K562 (cell line): ENCODE data around the gene LAPTM5. TPM values are rescaled to one million over a fixed set of nuclear protein-coding genes. Genes with fewer than 3 reads are reported as not detected.

ENCODE experiments used
- BRCA1 ChIP-seq, 2 experiments: fragments of 450-650 bp in 1 of 2; sonication (generic) in 1 of 2; formaldehyde crosslinking in 1 of 2; IDR thresholded peaks; 2 replicates each; pipeline versions ENCODE4 v1.5.0 to v1.6.1; 2017 to 2020; ENCODE audit warnings: mild to moderate bottlenecking in 1 of 2, missing genetic modification reagents in 1 of 2
- BRD4 ChIP-seq: fragments of 200-600 bp; sonication (generic); IDR thresholded peaks from 2 replicates; pipeline ENCODE4 v1.6.1; 2017; ENCODE audit warnings: inconsistent platforms
- CC2D1A ChIP-seq: fragments of 450-650 bp; IDR thresholded peaks from 2 replicates; pipeline ENCODE4 v1.6.1; 2017; ENCODE audit warnings: mild to moderate bottlenecking
- COPS2 ChIP-seq: fragments of 450-650 bp; conservative IDR thresholded peaks from 2 replicates; pipeline ENCODE4 v1.6.1; 2016; ENCODE audit warnings: mild to moderate bottlenecking, moderate library complexity
- CREM ChIP-seq: IDR thresholded peaks from 2 replicates; pipeline ENCODE4 v1.6.1; 2014; ENCODE audit warnings: antibody characterized with exemption, low read depth
- GABPB2 ChIP-seq: fragments of 250-450 bp; sonication (Bioruptor Pico); conservative IDR thresholded peaks from 2 replicates; pipeline ENCODE4 v1.5.1; 2021; ENCODE audit warnings: mild to moderate bottlenecking
- MLLT1 ChIP-seq, 2 experiments: fragments of 450-650 bp; IDR thresholded peaks; 2 replicates each; pipeline ENCODE4 v1.6.1; 2016
- SRSF1 ChIP-seq: fragments of 200-400 bp; formaldehyde crosslinking; IDR thresholded peaks from 2 replicates; pipeline ENCODE4 v1.6.1; 2017; ENCODE audit warnings: mild to moderate bottlenecking, low read depth, low read length, moderate library complexity
- YY1 ChIP-seq, 3 experiments: IDR thresholded peaks; 2 replicates each; pipeline ENCODE4 v1.6.1; 2011; ENCODE audit warnings: low read length in 2 of 3, mild to moderate bottlenecking in 2 of 3, moderate library complexity in 2 of 3, borderline replicate concordance in 1 of 3, control low read depth in 1 of 3, low read depth in 1 of 3; ENCODE audit not compliant: insufficient read depth in 3 of 3, insufficient replicate concordance in 2 of 3, control insufficient read depth in 1 of 3, insufficient read length in 1 of 3; ENCODE audit errors: extremely low read depth in 1 of 3
- ZFP1 ChIP-seq: fragments of 450-650 bp; formaldehyde crosslinking; IDR thresholded peaks from 2 replicates; pipeline ENCODE4 v1.4.0; 2020; ENCODE audit warnings: mild to moderate bottlenecking, mixed read lengths
- ZNF699 ChIP-seq: fragments of 250-450 bp; sonication (Bioruptor Pico); IDR thresholded peaks from 2 replicates; pipeline ENCODE4 v1.8.0; 2021; ENCODE audit warnings: mild to moderate bottlenecking, moderate library complexity; ENCODE audit not compliant: insufficient replicate concordance
- polyA plus RNA-seq, 8 experiments: library from polyadenylated mRNA; depleted of rRNA in 4 of 8; stranded (reverse) in 5 of 8; unstranded in 3 of 8; fragments of >200 nt; fragmentation: Nextera tagmentation in 2 of 8; fragmentation: Illumina TruSeq in 1 of 8; extraction: Ambion mirVana in 2 of 8; extraction: Trizol in 1 of 8; gene quantifications; 2 replicates each; pipeline versions ENCODE4 v1.2.1 to v1.2.3, GENCODE V29; 2011 to 2014; ENCODE audit warnings: inconsistent platforms in 1 of 8, missing spikeins in 1 of 8
- total RNA-seq, 7 experiments: library from RNA; depleted of rRNA in 6 of 7; stranded (reverse); fragments of >200 nt in 6 of 7; fragmentation: Illumina TruSeq in 2 of 7; extraction: Trizol in 2 of 7; gene quantifications; 2 replicates each; pipeline versions ENCODE4 v1.2.1 to v1.2.3, GENCODE V29; 2011 to 2021; ENCODE audit warnings: low replicate concordance in 1 of 7
- TF ChIP-seq, protein P1 (sequence below): IDR thresholded peaks from 3 replicates; pipeline ENCODE4 v1.6.1; 2011; ENCODE audit warnings: borderline replicate concordance, mild to moderate bottlenecking; ENCODE audit not compliant: insufficient read length, insufficient read depth
- TF ChIP-seq, protein P2 (sequence below), 2 experiments: fragments of 200-800 bp in 1 of 2; sonication (Bioruptor generic) in 1 of 2; sonication (generic) in 1 of 2; formaldehyde crosslinking in 1 of 2; IDR thresholded peaks in 1 of 2; conservative IDR thresholded peaks in 1 of 2; 2 replicates each; pipeline versions ENCODE4 v1.5.0 to v1.6.1; 2016 to 2020; ENCODE audit warnings: missing compliant biosample characterization in 1 of 2, missing genetic modification characterization in 1 of 2, missing genetic modification reagents in 1 of 2
- TF ChIP-seq, protein P3 (sequence below): sonication (generic); formaldehyde crosslinking; IDR thresholded peaks from 2 replicates; pipeline ENCODE4 v1.8.0; 2022; ENCODE audit warnings: missing genetic modification reagents, mild to moderate bottlenecking, borderline replicate concordance
- TF ChIP-seq, protein P4 (sequence below): fragments of 450-650 bp; IDR thresholded peaks from 2 replicates; pipeline ENCODE4 v1.6.1; 2017; ENCODE audit warnings: antibody characterized with exemption, mild to moderate bottlenecking

The LAPTM5 gene
- total and polyA plus RNA-seq, 9 of the 15 experiments (the other 6 are each of a cell fraction or from before 2014, with no cell fraction given): 2.4 to 47.3 (median 20.3) TPM

DNA sequence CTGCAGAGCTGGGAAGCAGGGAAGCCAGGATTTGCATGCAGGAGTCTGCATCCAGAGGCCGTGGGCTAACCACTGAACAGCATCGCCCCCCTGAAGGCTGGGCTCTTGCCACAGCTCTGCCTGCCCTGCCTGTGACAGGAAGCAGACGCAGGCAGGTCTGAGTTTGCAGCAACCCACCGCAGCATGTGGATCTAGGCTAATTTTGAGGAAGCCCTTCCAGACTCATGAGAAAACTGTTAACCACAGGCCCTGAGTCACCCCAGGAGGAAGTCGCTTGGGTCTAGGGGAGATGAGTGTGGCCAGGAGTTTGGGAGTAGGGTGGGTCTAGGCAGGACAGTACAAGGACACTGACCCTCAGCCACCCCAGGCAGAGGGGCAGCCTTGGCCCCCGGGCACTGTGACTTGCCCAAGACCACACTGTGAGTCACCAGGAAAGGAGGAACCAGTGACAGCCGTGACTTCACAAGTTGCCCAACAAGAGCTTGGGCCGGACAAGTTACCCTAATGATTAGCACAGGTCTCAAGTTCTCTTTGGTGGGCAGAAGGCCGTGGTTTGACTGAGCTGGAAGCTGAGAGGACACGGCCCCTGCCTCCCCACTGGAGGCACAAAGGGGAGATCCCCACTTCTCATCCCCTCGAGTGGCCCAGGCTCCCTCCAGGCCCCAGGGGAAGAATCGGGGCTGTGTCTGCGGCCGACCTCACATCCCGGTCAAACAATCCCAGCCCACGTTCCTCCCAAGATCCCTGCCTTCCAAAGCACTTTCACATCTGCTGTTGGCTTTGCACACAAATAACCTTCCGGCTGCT lies 826 bp downstream of the LAPTM5 start (continued):
- TF ChIP-seq CREM: peak; percentile 72
- TF ChIP-seq GABPB2 (CRISPR knock-in tag): no peak
- TF ChIP-seq, protein P1, sequence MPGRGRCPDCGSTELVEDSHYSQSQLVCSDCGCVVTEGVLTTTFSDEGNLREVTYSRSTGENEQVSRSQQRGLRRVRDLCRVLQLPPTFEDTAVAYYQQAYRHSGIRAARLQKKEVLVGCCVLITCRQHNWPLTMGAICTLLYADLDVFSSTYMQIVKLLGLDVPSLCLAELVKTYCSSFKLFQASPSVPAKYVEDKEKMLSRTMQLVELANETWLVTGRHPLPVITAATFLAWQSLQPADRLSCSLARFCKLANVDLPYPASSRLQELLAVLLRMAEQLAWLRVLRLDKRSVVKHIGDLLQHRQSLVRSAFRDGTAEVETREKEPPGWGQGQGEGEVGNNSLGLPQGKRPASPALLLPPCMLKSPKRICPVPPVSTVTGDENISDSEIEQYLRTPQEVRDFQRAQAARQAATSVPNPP: no peak
- TF ChIP-seq ZNF699 (CRISPR knock-in tag): peak; percentile 70
- TF ChIP-seq, protein P2, sequence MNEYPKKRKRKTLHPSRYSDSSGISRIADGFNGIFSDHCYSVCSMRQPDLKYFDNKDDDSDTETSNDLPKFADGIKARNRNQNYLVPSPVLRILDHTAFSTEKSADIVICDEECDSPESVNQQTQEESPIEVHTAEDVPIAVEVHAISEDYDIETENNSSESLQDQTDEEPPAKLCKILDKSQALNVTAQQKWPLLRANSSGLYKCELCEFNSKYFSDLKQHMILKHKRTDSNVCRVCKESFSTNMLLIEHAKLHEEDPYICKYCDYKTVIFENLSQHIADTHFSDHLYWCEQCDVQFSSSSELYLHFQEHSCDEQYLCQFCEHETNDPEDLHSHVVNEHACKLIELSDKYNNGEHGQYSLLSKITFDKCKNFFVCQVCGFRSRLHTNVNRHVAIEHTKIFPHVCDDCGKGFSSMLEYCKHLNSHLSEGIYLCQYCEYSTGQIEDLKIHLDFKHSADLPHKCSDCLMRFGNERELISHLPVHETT (CRISPR knock-in tag; conservative IDR thresholded peaks at IDR 0.05 in 1 of 2, IDR thresholded peaks at IDR 0.05 in 1 of 2): peak in 1 of 2 experiments; percentile 75; a peak in 2 of 4 replicates
- no peak for TF ChIP-seq BRCA1 (IDR thresholded peaks at IDR 0.05)
- 0 out of 2 replicates have a peak, but pooled peaks have one; percentile 92 for TF ChIP-seq BRCA1 (CRISPR knock-in tag; IDR thresholded peaks at IDR 0.05)
- TF ChIP-seq CC2D1A: peak; percentile 94
- TF ChIP-seq, protein P3, sequence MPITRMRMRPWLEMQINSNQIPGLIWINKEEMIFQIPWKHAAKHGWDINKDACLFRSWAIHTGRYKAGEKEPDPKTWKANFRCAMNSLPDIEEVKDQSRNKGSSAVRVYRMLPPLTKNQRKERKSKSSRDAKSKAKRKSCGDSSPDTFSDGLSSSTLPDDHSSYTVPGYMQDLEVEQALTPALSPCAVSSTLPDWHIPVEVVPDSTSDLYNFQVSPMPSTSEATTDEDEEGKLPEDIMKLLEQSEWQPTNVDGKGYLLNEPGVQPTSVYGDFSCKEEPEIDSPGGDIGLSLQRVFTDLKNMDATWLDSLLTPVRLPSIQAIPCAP (CRISPR knock-in tag): peak; percentile 21; the same call in 1 of the 2 replicates
- TF ChIP-seq COPS2: no peak
- TF ChIP-seq MLLT1 (IDR thresholded peaks at IDR 0.05): peak in 1 of 2 experiments; percentile 93; a peak in 2 of 4 replicates
- peak; percentile 63 for TF ChIP-seq ZFP1 (CRISPR knock-in tag)
- peak; percentile 57; the same call in 1 of the 2 replicates for TF ChIP-seq BRD4
- TF ChIP-seq, protein P4, sequence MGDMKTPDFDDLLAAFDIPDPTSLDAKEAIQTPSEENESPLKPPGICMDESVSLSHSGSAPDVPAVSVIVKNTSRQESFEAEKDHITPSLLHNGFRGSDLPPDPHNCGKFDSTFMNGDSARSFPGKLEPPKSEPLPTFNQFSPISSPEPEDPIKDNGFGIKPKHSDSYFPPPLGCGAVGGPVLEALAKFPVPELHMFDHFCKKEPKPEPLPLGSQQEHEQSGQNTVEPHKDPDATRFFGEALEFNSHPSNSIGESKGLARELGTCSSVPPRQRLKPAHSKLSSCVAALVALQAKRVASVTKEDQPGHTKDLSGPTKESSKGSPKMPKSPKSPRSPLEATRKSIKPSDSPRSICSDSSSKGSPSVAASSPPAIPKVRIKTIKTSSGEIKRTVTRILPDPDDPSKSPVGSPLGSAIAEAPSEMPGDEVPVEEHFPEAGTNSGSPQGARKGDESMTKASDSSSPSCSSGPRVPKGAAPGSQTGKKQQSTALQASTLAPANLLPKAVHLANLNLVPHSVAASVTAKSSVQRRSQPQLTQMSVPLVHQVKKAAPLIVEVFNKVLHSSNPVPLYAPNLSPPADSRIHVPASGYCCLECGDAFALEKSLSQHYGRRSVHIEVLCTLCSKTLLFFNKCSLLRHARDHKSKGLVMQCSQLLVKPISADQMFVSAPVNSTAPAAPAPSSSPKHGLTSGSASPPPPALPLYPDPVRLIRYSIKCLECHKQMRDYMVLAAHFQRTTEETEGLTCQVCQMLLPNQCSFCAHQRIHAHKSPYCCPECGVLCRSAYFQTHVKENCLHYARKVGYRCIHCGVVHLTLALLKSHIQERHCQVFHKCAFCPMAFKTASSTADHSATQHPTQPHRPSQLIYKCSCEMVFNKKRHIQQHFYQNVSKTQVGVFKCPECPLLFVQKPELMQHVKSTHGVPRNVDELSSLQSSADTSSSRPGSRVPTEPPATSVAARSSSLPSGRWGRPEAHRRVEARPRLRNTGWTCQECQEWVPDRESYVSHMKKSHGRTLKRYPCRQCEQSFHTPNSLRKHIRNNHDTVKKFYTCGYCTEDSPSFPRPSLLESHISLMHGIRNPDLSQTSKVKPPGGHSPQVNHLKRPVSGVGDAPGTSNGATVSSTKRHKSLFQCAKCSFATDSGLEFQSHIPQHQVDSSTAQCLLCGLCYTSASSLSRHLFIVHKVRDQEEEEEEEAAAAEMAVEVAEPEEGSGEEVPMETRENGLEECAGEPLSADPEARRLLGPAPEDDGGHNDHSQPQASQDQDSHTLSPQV: peak; percentile 96
- peak in 1 of 3 experiments; percentile 13 for TF ChIP-seq YY1 (IDR thresholded peaks at IDR 0.05; ENCODE audit: borderline replicate concordance in 1 of 3, control insufficient read depth in 1 of 3, extremely low read depth in 1 of 3, insufficient read depth in 3 of 3, insufficient read length in 1 of 3, insufficient replicate concordance in 2 of 3, low read depth in 1 of 3, low read length in 2 of 3)
- TF ChIP-seq SRSF1: no peak
